HG03354 (cell line): ENCODE data around the gene MCC.

Experiments used
- ATAC-seq: cut with Tn5 transposase; IDR thresholded peaks from one replicate; pipeline ENCODE4 v1.9.1; 2021; ENCODE audit warnings: mild to moderate bottlenecking; ENCODE audit not compliant: unreplicated experiment, poor library complexity, severe bottlenecking

MCC gene

DNA sequence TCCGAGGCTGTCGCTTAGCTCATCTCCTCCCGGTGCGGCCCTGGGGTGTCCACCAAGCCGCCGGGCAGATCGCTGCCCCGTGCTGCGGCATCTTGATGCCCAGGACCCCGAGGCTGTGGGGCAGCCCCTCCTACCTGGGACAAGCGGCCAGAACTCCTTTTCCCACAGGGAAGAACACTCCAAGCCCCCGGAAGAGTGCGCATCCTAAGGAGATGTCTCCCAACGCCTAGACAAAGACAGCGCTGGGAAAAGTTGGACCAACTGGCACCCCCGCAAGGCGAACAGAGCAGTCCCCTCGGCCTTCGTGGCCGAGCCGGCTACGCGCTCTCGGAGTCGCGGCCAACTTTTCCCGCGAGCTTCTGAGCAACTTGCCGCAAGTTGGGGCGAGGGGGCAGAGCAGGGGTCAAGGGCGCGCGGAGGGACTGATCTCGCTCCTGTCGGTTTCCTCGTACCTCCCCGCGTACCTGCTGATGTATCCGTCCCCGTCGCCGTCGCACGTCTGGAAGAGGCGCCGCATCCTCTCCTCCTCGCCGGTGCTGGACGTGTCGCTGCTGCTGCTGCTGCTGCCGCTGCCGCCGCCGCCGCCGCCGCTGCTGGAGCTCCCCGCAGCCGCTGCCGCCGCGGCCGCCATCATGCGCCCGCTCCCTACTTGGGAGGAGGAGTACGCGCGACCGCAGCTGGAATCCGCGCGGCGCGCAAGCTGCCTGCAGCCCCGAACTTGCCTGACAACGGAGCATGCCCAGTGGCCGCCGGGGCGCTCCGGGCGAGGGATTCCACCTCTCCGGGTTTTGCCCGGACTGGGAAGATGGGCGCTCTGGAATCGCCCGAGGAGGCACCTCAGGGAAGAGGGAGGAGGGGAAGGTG lies at the start of gene MCC:
MCC (minus strand) TSS at position 673 of the 864 bp plus-strand sequence.
- peak; percentile 41 for ATAC-seq

DNA sequence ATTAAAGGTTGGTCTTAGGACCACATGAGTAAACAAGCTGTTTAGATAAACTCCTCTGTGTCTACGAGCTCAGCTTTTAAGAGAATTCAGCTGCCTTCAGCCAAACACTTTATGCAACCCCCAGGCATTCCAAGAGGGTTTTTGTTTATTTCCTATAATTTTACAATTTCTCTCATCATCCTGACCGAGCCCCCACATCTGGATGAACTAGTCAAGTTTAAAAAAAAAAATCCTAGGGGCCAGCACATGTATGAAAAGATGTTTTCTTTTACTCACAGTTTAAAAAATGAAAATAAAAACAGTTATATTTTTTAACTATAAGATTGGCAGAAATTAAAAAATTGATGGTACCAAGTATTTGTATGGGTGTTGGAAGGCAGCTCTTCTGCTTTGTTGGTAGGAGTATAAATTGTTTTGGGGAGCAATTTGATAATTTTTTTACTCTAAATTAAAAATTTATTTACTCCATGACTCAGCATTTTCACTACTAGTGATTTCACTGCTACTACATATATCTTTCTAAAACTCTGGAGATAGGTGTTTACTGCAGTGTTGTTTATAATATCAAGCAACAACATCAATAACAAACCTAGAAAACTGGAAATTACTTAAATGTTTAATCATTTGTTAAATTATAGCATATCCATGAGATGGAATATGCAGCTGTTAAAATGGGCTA lies 43.4 kb upstream of the MCC start:
- ATAC-seq: no peak

DNA sequence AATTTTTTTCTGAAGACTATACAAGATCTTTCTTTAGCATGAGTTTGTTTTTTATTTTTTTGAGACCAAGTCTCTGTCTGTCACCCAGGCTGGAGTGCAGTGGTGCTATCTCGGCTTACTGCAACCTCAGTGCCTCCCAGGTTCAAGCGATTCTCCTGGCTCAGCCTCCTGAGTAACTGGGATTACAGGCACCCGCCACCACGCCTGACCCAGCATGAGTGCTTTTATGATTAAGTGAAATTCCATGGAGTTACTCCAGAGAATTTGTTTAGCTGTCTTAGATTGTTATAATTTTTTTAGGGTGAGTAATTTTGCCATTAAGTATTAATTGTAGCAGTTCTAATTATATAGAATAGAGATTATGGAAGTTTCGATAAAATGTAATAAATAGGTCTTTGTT lies 39.5 kb upstream of the MCC start:
- ATAC-seq: no peak

DNA sequence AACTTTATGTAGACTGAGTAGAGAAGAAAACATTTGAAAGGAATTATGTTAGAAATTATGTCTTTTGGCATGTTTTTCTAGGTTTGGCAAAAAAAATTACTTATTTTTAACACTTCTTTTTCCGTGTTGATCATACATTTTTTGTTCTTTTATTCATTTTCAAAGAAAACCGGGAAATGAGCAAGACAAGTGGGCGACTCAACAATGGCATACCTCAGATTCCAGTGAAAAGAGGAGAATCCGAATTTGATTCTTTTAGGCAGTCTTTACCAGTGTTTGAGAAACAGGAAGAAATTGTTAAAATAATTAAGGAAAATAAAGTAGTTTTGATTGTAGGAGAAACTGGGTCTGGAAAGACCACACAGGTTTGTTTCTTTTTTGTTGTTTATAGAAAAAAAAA lies 38.2 kb upstream of the MCC start:
- no peak for ATAC-seq

DNA sequence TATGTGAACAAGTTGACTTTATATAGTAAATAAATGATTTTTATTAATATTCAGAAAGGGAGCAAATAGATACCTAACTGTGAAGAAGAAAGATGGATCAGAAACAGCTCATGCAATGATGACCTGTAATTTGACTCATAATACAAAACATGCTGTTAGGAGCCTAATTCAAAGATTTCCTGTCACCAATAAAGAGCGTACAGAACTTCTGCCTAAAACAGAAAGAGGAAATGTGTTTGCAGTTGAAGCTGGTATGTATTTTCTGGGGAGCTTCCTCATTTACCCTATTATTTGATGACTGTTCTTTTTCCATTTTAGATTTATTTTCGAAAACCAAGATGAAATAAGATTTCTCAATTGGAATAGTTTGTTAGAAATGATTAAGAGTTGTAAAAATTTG lies 36.7 kb upstream of the MCC start:
- peak; percentile 56 for ATAC-seq

DNA sequence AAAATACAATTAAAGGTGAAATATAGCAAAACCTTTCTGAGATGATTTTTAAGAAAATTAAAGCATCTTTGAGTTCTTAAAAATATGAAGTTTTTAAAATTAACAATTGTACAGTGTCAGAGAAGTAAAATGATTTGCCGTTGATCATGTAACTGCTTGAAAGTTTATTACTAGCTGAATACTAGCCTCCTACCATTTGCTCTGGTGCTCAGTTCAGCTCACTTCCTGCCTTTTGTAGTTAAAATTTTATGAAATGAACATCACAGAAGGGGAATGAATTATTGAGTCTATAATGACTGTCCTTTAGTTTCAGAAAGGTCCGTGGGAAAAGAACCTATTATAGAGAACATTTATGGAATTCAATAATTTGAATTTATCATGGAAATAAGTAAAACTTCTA lies 34.9 kb upstream of the MCC start:
- ATAC-seq: no peak

DNA sequence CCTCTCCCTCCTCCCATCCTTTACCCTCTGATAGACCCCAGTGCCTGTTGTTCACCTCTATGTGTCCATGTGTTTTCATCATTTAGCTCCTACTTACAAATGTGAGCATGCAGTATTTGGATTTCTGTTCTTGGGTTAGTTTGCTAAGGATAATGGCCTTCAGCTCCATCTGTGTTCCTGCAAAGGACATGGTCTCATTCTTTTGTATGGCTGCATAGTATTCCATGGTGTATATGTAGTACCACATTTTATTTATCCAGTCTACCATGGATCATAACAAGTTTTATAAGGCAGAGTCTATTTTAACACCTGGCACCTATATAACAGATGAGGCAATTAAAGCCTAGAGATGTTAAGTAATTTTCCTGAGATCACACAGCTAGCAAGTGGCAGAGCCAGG lies 32.6 kb upstream of the MCC start:
- no peak for ATAC-seq

DNA sequence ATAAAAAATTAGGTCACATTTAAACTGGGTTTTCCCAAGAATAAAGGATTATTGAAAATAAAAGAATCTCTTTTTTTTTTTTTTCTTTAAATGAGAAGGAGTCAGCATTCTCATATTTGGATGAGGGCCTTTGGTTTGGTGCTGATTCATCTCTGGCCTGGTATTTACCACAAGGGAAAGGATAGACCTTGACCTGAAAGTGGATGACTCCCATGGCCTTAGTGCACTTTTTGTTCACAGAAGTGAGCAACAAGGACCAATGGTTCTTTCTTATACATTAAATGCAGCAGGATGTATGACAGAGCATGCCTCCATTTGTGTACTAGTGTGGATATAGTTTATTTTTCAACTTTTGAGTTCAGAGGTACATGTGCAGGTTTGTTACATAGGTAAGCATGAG lies 32.2 kb upstream of the MCC start:
- peak; percentile 69 for ATAC-seq

DNA sequence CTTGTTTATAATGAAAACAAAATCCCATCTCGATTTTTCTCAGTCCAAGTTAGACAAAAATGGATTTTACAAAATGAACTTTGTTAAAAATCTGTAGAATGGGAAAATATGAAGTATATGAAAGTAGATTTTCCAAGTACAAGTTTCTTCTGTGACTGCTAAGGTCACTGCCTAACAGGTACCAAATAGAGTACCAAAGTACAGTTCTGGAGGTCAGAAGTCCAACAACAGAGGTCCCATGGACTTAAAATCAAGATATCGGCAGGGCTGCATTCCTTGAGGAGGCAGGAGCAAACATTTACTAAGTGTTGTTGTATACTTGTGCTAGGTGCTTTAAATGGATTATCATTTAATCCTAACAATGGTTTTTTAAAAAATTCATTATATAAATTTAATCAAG lies 31.2 kb upstream of the MCC start:
- no peak for ATAC-seq

DNA sequence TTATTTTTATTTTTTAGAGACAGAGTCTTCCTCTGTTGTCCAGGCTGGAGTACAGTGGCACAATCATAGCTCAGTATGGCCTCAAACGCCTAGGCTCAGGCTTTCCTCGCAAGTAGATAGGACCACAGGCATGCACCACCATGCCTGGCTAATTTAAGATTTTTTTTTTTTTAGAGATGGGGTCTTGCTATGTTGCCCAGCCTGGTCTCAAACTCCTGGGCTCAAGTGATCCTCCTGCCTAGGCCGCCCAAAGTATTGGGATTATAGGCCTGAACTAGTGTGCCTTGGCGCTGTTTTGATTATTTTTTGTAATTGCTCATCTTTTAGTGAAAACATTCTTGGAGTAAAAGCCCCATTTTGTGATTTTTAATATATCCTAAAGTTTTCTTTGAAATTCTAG lies 30.6 kb upstream of the MCC start:
- ATAC-seq: no peak

DNA sequence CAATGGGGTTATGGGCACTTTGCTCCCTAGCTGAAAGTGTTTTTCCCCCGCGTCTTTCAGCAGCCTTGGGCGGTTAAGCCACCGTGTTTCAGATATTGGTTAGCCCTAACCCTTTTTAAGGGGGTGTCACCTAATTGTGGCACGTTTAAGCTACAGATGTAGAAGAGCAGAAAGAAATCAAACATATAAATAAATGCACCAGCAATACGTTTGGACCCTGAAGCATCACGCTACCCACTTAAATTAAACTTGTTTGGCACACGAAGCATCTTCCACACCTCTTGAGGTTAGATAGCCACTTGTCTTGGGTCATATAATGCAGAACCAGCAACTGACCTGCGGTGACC lies 26.0 kb upstream of the MCC start:
- ATAC-seq: no peak

DNA sequence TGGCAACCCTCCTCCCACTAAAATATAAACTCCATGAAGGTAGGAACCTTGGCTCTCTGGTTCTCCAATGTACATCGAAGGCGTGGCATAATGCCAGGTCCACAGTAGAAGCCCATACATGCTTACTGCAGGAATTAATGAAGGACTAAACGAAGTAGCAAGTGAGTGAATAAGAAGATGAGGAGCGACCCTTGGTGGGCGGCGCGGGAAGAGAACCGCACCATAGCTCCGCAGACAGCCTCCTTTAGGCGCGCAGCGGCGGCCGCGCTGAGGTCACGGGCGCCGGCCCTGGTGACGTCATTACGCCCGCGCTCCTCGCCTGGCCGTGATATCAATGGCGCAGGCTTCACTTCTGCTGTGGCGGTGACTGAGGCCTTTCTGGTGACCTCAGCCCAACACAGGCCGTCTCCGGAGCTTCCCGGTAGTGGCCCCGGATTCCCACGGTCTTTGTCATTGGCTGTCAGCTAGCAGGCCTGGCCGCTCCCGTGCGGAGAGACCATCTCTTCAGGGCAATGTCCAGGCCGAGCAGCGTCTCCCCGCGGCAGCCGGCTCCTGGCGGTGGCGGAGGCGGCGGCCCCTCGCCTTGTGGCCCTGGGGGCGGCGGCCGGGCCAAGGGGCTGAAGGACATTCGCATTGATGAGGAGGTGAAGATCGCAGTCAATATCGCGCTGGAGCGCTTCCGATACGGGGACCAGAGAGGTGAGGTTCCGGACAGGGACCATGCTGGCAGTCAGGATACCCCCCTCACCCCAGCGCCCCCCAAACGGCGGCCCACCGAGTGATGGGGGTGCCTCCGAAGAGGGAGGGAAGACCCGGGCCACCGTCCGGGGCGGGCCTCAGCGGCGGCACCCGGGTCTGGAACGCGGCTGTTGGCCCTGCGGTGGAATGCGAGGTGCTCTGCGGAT lies 25.4 kb upstream of the MCC start, which contains the start of gene YTHDC2:
YTHDC2 (plus strand) TSS at position 311 of the 905 bp plus-strand sequence; CDS start at position 513, 202 bp downstream.
- peak; percentile 98 for ATAC-seq

DNA sequence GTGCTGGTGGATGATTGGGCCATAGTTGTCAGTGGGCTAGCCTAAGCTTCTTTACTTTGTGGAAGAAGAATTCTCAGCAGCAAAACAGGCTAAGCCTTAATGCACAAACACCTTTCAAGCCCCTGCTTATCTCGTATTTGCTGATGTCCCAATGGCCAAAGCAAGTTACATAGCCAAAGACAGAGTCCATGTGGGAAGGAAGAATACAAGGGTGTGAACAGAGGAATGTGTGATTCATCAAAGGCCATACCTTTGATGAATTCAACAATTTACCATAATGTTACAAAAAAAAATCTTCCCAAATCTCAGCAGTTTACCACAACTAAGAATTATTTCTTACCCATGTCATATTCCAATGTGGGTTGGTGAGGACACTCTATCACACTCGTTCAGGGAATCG lies 24.1 kb upstream of the MCC start:
- no peak for ATAC-seq

DNA sequence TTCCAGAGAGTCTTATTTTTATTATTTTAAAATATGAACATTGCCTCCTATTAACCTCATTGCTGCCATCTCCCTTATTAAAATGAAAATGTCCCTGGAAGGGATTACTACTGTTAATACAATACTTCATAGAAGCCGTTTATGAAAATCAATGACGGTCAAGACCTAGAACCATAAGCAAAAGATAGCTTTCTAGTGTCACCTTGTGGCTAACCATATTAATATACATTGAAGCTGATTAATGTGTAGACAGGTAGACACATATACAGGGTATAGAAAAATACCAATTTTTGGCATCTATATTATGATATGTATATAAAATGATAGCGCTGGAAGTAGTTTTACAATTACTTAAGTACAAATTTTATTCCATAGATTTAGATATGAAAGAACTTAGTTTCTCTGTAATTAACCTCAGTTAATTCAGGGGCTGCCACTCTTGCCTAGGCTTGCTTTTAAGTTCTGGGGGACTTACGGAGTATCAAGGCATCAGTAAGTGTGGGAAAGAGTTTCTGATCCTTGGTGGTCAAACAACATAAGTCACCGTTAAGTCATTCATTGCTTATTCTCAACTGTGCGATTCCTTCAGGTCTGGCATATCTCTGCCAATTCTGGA lies 22.7 kb upstream of the MCC start:
- ATAC-seq: no peak

DNA sequence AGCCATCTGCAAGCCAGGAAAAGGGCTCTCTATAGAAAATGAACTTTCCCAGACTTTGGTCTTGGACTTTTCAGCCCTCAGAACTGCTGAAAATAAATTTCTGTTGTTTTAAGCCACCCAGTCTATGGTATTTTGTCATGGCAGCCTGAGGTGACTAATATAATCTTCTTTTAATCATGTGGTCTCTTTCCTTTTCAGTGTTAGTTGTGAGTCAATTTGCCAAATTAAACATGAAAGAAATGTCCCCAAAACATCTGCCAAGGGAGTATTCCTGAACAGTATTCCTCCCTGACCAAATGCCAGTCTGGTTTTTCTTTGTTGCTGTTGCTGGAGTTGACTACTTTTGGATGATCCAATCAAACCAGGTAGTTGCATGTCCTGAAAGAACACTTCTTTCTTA lies 20.5 kb upstream of the MCC start:
- no peak for ATAC-seq

DNA sequence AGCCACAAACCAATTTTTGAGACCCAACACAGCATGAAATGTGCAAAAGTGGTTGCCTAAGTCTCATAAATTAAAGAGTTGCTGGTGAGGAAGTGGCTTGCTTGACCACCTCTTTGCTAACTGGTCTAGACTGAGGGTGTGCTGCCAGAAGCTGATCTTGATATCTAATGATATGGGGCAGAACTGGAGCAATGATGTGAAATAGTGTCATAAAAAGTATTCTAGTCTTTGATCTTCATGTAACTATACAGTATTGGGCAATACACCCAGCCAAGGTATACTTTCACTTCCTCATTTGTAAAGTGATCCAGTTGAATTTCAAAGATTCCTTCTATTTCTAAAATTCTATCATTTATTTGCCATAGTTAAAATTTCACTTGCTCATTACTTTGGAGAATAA lies 19.3 kb upstream of the MCC start:
- ATAC-seq: peak; percentile 62

DNA sequence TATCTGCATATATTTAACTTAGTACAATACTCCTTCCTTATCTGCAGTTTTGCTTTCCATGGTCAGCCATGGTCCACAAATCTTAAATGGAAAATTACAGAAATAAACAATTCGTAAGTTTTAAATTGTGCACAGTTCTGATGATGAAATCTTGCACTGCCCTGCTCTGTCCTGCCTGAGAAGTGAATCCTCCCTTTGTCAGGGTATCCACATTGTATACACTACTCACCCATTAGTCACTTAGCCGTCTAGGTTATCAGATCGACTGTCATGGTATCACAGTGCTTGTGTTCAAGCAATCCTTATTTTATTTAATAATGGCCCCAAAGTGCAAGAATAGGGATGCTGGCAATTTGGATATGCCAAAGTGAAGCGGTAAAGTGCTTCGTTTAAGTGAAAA lies 16.9 kb upstream of the MCC start:
- ATAC-seq: no peak

DNA sequence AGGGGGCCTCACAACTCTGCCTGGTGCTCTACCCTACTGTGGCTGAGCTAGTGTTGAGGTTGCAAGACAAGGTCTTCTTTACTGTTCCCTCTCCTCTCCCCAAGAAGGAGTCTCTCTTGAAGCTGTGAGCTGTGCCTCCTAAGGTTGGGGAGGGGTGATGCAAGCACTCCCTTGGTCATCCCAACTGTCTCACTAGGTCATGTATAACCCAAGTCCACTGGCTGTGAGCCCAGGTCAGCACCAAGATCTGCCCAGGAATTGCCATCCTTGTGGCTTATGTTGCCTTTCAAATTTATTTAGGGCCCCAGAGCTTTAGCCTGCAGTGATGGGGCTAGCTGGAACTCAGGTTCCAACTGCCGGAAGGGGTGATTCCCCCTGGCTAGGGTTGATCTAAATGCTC lies 14.9 kb upstream of the MCC start:
- ATAC-seq: no peak

DNA sequence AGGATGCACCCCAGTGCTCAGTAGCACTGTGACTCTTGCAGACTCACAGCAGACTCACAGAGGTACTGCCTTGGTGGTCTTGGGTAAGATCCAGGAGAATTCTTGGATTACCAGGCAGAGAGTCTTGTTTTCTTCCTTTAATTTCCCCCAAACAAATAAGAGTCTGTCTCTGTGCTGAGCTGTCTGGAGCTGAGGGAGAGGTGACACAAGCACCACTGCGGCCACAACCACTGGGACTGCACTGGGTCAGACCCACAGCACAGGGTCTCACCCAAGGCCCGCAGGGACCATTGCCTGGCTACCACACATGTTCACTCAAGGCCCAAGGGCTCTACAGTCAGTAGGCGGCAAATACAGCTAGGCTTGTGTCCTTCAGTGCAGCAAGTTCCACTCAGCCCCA lies 13.8 kb upstream of the MCC start:
- no peak for ATAC-seq

DNA sequence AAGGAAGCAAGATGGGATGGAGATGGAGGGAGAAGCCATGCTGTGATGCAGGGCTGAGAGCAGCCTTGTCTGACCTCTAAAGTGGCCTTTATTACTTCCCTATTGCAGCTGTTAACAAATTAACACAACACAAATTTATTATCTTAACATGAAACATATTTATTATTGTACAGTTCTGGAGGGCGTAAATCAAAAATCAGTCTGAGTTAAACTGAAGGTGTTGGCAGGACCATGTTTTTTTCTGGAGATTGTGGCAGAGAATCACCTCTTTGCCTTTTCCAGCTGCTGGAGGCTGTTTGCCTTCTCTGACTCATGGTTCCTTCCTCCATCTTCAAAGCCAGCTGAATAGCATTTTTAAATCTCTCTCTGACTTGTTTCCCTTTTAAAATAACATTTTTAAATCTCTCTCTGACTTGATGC lies 7.2 kb upstream of the MCC start:
- ATAC-seq: no peak
